ENCODE measurements around the gene BRINP3.
"Not testable (repeated sequence)": the region's sequence is repeated elsewhere in the genome, so short reads cannot be mapped to it uniquely, and the experiment has no call there.

The BRINP3 gene

DNA sequence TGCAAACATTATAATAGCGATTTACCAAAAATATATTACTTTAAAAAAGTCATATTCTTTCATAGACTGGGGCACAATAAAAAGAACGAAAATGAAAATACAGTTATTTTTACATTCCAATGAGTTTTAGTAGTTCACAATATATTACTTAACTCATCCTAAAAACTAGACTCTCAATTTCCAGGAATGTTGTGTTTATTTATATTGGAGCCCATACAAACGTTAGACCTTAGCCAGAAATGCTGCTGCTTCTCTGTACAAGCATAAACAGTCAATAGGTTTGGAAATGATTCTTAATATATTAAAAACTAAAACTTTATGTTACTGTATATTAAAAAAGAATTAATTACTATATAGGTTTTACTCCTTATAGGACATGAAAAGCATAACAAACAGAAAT is 302.3 kb downstream of the BRINP3 start:
- DNase-seq, result no peak

GRCh38 chr1:190172651-190173430 is 304.8 kb downstream of the BRINP3 start:
- DNase-seq, result no peak

GRCh38 chr1:190170321-190170720 is 307.3 kb downstream of the BRINP3 start:
- DNase-seq, result no peak

DNA sequence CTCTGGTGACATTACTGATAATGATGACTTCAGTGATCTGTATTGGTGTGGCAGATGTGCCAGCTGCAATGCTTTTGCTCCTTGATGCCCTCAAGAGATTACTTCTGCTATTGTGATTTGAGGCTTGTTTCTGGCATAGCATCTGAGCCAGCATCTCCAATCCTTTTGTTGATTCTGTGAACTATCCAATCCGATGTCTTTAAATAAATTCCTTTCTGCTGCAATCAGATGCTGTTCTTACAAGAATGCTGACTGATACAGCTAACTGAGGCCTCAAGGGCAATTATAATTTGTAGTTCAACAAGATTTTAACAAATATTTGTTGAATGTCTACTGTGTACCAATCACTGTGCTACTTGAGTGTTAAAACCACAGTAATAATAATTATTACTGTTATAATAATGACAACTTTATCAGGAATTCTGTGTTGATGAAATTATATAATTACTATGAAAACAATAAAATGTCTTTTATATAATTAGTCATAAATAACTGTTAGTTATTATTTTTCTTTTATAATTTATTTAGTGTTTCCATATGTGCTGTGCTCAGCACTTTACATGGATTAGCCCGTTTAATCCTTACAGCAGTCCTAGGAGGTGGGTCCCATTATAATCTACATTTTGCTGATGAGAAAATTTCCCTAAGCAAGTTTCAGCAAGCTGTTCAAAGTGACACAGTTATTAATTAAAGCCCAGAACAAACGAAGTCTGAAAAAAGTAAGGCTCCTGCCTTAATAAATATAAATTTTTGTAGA is 308.2 kb downstream of the BRINP3 start:
- DNase-seq, result no peak

DNA sequence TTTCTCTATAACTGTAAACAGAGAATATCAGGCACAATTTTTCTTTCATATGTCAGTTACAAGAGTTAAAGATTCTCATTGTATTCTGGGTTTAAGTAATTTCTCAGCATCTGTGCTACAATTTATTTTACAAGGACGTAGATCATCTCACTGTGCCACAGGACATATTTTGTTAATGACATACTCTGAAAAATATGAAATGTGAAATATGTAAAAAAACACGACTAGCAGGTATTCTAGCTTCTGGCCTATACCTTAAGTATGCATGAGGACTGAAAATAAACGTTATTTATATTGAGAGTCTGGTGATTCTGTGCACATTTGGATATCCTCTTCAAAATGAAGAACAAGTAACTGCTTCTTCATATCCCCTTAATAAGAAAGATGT is 308.8 kb downstream of the BRINP3 start:
- no peak for DNase-seq

GRCh38 chr1:190168116-190168892 is 309.4 kb downstream of the BRINP3 start:
- DNase-seq, result no peak

DNA sequence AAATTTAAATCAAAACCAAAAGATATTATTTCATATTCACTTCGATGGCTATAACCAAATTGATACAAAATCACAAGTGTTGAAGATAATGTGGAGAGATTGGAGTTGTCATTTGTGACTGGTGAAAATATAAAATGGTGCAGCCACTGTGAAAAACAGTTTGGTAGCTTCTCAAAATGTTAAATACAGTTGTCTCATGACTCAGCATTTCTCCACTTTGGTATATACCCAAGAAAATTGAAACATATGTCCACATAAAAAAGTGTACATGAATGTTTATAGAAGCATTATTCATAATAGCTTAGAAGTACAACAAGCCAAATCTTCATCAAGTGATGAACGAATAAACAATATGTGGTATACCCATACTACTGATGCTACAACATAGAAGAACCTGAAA is 318.5 kb downstream of the BRINP3 start:
- DNase-seq, result no peak

DNA sequence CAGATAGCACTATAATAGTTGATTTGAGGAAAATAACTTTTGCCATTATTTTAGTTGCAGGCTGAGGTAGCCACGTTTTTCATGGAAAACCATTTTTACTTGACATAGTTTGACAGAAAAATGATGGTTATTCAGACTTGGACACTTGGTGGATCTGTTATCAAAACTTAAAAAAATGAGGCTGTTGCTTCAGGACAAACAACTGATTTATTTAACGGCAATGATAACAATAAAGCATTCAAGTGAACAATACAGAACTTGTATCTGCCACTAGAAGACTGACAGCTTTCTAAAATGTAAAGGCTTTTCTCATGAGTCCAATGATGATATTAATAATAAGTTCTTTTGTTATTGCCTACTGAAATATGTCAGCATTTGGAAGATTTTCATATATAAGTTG is 322.9 kb downstream of the BRINP3 start:
- DNase-seq, result no peak

DNA sequence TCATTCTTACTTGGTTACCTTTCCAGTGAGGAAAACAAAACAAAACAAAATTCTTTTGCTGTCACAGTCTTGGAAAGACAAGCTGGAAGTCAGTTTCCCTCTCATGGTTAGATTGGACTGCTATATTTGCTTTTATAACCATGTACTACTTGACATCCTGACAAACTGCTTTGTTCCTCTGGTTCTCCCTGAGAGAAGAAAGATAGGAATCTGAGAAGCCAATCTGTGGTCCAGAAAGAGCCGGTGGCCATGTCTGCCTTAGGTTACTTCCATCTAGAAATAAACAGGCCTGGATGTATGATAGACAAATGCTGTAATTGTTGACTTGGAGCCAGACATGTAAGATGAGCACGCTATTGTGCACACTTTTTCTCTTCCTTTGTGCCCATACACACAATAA is 330.0 kb downstream of the BRINP3 start:
- DNase-seq, result no peak

GRCh38 chr1:190144650-190145049 is 333.0 kb downstream of the BRINP3 start:
- DNase-seq, result no peak

DNA sequence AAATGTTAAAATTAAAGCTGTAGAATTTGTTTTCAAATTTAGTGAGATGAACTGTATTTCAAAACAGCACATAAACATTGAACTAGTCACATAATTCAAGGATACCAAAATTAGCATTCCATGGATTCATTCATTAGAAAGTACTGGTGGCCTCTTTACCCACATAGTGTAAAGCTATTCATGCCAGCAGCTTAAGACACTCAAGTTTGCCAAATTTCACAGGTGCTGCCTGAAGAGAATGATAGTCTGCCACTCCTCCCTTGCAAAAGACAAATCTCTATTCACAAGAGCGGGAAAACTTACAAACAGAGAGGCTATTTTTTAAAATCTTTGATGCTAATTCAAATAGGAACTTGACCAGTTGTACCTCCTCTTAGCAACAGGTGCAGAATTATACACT is 337.0 kb downstream of the BRINP3 start:
- no peak for DNase-seq

DNA sequence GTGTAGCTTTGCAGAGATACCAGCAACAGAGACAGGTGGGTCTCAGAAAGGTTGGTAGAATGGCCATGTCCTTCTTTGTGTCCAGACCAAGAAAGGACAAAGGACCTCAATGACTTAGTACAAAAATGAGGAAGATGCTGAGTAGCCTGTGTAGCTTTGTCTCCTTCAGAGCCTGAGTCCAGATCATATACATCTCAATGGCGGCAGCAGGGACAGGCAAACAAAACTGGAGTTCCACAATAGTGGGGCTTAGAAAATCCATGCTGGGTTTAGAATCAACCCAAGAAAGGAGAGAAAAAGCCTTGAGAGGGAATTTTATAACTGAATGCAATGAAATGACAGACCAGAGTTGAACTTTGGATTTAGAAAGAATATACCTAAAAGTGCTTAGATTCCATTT is 339.0 kb downstream of the BRINP3 start:
- no peak for DNase-seq

DNA sequence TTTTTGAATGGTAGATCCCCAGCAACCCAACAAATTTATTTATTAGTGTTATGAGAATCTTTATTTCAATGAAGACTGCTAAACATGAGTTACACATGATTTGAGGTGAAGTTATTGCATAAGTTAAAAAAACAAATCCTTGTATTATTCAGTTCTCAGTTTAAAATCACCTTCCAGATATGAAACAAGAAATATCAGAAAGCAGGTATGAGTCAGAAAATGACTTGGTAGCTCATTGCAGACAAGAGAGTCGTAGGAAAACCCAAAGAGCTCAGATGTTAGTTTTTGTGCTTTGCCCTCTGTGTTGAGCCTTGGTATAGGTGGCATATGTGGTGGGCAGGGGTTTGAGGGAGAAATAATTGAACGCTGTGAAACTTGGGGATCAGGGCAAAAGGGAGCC is 339.4 kb downstream of the BRINP3 start:
- no peak for DNase-seq

DNA sequence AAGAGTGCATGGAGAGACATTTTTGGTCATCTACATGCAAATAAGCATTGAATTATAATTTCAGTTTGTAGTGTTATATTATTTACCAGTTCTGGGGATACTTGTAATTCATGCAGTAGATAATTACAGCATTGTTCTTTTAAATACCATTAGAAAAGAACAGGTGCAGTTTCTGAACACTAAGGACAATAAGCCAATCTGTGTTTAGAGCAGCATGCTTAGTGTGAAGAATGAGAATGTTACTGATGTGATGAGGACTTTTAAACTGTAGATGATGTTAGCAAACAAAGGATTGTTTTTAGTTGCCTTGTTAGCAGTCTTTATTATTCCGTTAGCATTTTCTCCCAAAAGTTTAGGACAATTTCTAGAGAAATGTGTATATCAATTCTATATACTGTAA is 348.3 kb downstream of the BRINP3 start:
- DNase-seq, result no peak

GRCh38 chr1:190126728-190127127 is 350.9 kb downstream of the BRINP3 start:
- DNase-seq, result no peak

DNA sequence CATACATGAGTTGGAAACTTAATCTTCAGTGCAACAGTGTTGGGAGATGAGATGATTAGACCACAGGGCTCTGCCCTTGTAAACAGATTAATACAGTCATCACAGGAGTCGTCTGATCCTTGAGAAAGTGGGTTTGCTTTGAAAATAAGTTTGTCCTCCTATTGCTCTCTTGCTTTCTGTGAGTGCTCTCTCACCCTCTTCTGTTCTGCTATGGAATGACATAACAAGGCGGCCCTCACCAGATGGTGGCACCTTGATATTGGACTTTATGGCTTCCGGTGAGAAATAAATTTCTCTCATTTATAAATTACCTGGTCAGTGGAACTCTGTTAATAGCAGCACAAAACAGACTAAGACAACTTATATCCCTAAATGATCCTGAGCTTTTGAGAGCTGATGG is 353.6 kb downstream of the BRINP3 start:
- no peak for DNase-seq

DNA sequence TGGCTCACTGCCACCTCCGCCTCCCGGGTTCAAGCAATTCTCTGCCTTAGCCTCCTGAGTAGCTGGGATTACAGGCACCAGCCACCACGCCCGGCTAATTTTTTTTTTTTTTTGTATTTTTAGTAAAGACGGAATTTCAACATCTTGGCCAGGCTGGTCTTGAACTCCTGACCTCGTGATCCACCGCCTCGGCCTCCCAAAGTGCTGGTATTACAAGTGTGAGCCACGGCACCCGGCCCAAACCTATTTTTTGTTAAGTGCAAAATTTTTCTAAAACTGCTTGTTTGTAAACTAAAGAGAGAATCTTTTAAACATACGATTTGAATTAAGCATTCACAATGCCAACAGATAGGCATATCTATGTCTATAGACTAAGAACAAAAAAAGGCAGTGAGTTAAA is 357.1 kb downstream of the BRINP3 start:
- DNase-seq, result not testable (repeated sequence)

GRCh38 chr1:190119683-190120082 is 358.0 kb downstream of the BRINP3 start:
- DNase-seq, result no peak

DNA sequence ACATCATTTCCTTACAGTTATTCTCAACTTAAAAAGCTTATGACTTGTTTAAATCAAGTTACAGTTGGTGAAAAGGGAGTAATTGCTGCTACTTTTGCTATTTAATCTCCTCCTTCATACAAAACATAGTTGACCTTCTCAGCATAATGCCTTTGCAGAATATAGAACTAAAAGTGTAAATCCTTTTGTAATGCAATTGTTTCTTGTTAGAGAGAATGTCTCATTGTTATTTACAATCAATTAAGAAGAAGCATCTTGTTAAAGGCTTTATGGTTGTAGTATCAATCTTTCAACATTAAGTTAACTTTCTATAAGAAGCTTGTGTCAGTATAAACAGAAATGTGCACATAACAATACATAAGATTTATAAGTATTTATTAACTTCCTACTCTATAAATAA is 360.7 kb downstream of the BRINP3 start:
- no peak for DNase-seq

GRCh38 chr1:190104961-190105360 is 372.7 kb downstream of the BRINP3 start:
- no peak for DNase-seq

GRCh38 chr1:190102757-190103326 is 374.8 kb downstream of the BRINP3 start:
- no peak for DNase-seq

GRCh38 chr1:190101756-190102155 is 375.9 kb downstream of the BRINP3 start:
- DNase-seq, result no peak

DNA sequence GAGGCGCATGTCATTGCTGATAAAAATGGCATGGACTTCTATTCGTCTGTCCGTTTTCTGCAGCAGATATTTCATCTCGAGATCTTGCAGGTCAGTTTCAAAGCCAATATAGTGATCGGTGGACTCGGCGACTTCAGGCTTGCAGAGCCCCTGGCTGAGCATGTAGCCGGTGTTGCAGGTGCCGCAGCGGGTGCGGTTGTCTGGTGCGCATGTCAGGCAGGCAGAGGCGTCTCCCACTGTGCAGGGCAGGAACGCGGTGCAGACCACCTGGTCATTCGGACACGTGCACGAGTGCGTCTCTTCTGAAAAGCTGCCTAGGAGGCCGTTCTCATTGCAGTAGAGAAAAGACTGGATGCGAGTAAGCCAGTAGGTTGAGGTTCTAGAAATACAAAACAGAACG is 378.9 kb downstream of the BRINP3 start:
- DNase-seq, result no peak
